ENCODE measurements around the gene GSTO1.
"Not testable (repeated sequence)": the region's sequence is repeated elsewhere in the genome, so short reads cannot be mapped to it uniquely, and the experiment has no call there.

Gene GSTO1

DNA sequence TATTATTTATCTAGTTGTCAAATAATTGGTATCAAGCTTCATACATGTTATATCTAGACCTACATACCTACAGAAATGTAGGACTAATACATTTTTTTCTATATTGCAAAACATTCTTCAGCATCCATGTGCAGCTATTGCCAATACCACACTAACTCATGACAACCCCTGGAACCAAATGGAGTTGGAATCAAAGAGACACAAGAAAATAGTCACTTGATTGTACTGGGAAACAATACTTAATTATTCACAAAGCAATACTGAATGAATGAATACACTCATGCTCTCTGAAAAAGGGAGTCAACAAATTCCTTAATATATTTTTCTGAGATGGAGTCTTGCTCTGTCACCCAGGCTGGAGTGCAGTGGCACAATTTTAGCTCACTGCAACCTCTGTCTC lies 12.1 kb upstream of the GSTO1 start:
- no peak for DNase-seq (ENCODE audit: insufficient read length, low spot score)
- FAIRE-seq: no peak
- TF ChIP-seq POLR2A (IDR thresholded peaks at IDR 0.05; ENCODE audit: low read depth, low read length): no peak

DNA sequence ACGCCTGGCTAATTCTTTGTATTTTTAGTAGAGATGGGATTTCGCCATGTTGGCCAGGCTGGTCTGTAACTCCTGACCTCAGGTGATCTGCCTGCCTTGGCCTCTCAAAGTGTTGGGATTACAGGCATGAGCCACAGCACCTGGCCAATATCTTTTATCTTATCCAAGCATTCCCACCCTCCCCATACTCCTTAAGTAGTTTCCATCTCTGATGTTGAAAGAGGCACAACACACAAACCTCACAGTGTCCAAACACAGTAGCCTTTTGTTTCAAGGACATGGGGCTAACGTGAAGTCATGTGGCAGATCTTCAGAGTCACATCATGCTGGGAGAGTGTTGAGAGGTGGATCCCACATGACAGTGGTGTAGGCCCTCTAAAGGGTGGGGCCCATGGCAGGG lies 11.7 kb upstream of the GSTO1 start:
- not testable (repeated sequence) for FAIRE-seq; DNase-seq (ENCODE audit: insufficient read length, low spot score)

DNA sequence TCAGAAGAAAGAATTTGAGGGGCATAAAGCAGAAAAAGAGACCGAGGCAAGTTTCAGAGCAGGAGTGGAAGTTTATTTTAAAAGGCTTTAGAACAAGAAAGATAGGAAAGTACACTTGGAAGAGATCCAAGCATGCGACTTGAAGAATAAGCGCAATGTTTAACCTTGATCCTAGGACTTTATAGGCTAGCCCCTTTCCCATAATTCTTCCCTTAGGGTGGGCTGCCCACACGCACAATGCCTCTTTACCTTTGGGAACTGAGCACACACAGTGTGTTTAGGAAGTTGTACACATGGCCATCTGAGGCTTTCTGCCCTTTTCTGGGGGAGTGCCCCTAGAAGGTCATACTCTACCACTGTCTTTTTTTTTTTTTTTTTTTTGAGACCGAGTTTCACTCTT lies 11.2 kb upstream of the GSTO1 start:
- FAIRE-seq: no peak
- no peak for DNase-seq (ENCODE audit: insufficient read length, low spot score)
- TF ChIP-seq POLR2A (IDR thresholded peaks at IDR 0.05; ENCODE audit: low read depth, low read length): no peak

DNA sequence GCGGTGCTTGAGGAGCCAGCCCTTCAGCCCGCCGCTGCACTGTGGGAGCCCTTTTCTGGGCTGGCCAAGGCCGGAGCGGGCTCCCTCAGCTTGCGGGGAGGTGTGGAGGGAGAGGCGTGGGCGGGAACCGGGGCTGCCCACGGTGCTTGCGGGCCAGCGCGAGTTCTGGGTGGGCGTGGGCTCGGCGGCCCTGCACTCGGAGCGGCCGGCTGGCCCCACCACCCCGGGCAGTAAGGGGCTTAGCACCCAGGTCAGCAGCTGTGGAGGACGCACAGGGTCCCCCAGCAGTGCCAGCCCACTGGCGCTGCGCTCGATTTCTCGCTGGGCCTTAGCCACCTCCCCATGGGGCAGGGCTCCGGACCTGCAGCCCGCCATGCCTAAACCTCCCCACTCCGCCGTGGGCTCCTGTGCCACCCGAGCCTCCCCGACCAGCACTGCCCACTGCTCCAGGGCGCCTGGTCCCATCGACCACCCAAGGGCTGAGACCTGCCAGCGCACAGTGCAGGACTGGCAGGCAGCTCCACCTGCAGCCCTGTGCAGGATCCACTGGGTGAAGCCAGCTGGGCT lies 9.5 kb upstream of the GSTO1 start:
- no peak for TF ChIP-seq POLR2A (IDR thresholded peaks at IDR 0.05; ENCODE audit: low read depth, low read length)
- no peak for DNase-seq (ENCODE audit: insufficient read length, low spot score)
- no peak for FAIRE-seq

DNA sequence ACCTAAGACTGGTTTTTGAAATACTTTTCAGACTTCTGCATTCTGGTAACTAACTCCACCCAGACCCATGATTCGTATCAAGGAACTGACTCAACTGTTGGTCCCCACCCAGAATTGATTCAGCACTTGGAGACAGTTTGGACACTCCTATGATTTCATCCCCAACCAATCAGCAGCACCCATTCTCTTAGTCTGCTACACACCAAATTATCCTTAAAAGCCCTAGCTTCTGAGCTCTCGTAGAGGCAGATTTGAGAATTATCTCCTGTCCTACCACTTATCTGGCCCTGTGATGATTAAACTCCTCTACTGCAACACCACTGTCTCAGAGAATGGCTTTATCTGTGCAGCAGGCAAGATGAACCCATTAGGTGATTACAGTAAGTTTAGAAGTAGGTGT lies 7.7 kb upstream of the GSTO1 start:
- TF ChIP-seq POLR2A (IDR thresholded peaks at IDR 0.05; ENCODE audit: low read depth, low read length): no peak
- FAIRE-seq: peak; percentile 15
- no peak for DNase-seq (ENCODE audit: insufficient read length, low spot score)

DNA sequence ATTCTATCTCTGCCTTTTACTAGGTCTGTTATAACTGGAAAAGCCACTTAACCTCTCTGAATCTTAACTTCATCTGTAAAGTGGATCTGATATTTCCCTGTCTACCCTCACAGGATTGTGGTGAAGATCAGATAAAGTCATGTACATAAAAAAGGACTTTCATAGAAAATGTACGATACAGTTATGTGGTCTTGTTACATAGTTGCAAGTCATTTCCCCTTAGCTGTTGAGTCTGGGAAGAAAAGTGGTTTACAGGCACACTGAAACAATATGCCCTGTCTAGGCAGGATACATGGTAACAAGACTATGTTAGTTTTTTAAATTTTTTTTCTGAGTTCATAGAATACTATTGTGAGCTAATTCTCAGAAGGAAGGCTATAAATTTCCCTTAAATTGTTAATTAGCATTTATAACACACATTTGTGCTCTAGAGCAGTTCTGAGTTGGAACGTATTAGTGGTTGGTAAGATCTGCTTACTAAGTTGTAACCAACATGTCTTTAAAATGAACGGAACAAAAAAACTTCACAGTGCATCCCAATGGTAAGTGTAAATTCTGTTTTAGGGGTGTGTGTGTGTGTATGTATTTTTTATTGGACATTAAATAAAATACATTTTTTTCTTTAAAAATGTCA lies 7.1 kb upstream of the GSTO1 start:
- FAIRE-seq: no peak
- TF ChIP-seq POLR2A (IDR thresholded peaks at IDR 0.05; ENCODE audit: low read depth, low read length): no peak

DNA sequence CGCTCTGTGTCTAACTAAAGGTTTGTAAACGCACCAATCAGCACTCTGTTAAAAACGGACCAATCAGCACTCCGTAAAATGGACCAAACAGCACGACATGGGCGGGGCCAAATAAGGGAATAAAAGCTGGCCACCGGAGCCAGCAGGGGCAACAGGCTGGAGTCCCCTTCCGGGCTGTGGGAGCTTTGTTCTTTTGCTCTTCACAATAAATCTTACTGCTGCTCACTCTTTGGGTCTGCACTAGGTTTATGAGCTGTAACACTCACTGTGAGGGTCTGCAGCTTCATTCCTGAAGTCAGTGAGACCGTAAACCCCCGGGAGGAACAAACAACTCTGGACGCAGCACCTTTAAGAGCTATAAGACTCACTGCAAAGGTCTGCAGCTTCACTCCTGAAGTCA lies 5.8 kb upstream of the GSTO1 start:
- FAIRE-seq; DNase-seq (ENCODE audit: insufficient read length, low spot score): not testable (repeated sequence)

More for the DNA sequence above, 7.1 kb upstream of the GSTO1 start:
- DNase-seq (ENCODE audit: insufficient read length, low spot score): no peak

DNA sequence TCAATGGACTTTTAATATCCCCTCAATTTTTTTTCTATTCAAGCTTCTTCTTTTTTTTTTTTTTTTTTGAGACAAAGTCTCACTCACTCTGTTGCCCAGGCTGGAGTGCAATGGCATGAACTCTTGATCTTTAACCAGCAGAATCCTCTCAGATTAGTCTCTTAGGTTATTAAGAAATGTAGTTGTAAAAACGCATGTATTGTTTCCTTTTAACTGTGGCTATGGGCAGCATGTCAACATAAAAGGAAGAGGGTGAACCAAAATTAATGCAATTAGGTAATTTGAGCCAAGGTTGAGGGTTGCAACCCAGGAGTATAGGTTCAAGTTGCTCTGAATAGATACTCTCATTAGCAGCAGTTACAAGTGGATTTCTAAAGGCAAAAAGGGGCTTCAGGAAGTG lies 4.3 kb upstream of the GSTO1 start:
- no peak for DNase-seq (ENCODE audit: insufficient read length, low spot score)
- no peak for TF ChIP-seq POLR2A (IDR thresholded peaks at IDR 0.05; ENCODE audit: low read depth, low read length)
- FAIRE-seq: no peak

DNA sequence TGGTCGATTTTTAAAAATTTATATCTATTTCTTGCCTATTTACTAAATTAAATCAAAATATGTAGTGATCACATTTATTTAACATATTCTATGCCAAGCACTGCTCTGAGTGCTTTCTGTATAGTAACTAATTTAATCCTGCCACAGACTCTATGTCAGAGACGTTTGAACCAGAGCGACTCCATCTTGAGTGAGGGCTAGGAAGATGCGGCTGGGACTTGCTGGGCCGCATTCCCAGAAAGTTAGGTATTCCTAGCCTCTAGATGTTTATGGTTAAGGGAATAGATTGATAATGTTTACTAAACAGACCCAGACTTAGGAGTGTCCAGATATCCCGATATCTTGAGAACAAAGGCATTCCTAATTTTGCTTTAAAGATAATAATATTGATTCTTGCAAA lies 3.2 kb upstream of the GSTO1 start:
- no peak for DNase-seq (ENCODE audit: insufficient read length, low spot score)
- FAIRE-seq: no peak
- no peak for TF ChIP-seq POLR2A (IDR thresholded peaks at IDR 0.05; ENCODE audit: low read depth, low read length)

DNA sequence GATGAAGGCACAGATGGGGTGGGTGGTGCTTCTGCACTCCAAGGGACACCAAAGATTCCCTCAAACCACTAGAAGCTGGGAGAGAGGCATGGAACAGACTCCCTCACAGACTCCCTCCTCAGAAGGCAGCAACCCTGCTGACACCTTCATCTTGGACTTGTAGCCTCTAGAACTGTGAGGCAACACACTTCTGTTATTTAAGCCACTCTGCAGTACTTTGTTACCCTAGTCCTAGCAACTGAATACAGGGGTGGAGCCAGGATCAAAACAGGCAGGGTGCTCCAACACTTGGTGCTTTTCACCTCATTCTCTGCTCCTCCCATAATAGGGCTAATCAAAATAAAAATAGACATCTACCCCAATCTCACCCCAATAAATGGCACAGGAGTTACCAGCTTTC lies 2.3 kb upstream of the GSTO1 start:
- DNase-seq (ENCODE audit: insufficient read length, low spot score) (no peak), FAIRE-seq (no peak)
- TF ChIP-seq POLR2A (IDR thresholded peaks at IDR 0.05; ENCODE audit: low read depth, low read length): no peak

DNA sequence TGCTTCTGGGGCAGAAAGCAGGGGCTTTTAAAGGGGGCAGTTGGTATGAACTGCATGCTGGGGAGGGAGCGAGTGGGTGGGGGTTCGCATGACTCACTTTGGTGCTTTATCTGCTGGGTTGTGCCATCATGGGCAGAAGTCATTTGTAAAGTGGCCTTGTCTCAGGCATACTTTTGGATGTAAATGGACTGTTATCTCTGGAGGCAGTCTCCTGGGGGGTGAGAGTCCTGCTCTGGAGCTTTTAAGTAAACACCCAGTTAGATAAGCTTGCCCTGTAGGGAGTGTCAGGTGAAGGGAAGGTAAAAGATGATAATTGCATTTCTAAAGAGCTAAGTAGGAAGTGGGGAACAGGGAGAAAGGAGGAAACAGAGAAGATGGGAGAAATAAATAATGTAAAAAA lies 1.6 kb upstream of the GSTO1 start:
- FAIRE-seq (no peak), DNase-seq (ENCODE audit: insufficient read length, low spot score) (no peak)
- no peak for TF ChIP-seq POLR2A (IDR thresholded peaks at IDR 0.05; ENCODE audit: low read depth, low read length)

DNA sequence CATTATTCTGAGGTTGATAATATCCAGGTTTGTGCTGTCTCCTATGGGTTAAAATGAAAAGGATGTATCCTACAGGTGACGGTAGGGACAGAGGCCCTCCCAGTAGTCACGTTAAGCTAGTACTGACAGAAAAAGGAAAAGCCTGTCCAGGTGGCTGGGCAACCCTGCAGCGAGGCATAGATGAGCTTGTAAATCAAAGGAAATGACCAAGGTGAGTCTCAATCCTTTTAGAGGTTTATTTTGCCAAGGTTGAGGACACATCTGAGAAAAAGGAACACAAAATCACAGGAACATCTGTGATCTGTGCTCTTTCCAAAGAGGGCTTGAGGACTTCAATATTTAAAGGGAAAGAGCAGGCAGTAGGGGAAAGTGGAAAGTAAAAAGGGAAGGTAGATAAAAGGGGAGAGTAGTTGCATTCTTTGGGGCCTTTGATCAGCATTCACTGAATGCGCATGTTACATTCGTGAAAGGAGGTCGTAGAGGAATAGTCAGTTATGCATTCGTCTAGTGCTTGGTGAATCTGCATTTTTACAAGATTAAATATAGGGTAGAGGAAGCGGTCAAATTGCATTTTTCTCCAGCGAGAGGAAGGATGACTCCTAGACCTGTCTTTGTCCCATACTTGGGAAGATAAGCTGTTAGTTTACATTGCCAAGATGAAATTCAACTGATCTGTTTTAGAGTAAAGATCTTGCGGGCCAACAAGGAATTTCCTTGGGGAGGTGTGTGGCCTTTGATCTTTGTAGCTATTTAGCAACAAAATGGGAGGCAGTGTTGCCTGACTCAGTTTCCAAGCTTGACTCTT lies 884 bp upstream of the GSTO1 start:
- TF ChIP-seq POLR2A (IDR thresholded peaks at IDR 0.05; ENCODE audit: low read depth, low read length): no peak
- no peak for DNase-seq (ENCODE audit: insufficient read length, low spot score)
- FAIRE-seq: no peak

DNA sequence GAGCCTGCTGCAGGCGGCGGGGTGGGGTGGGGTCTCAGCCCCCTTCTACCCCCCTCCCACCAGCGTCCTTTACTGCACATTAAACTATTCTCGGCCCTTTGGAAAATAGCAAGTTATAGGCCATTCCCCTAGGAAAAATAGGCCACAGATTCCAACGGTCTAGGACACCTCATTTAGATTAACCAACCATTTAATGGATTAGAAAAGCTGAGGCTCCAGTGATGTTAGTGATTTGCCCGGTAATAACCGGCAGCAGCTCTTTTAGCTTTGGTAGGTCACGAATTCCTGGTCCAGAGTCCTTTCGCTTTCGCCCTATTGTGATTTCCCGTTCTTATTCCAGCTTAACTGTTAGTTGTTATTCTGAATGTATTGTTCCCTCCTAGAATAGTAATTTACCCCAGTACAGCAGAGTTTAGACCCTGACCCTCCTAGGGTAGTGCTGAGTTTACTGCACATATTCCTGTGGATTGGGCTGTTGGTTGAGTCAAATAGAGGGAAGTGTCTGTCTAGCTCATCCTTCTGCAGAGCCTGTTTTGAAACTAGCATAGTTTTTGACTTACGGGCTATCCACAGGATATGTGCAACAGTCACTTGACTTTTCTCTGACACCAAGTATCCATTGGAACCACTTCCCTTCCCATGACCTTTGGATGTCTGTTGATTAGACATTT lies 754 bp downstream of the GSTO1 start:
- DNase-seq (ENCODE audit: insufficient read length, low spot score) (peak; percentile 38), FAIRE-seq (peak; percentile 57)
- no peak for TF ChIP-seq POLR2A (IDR thresholded peaks at IDR 0.05; ENCODE audit: low read depth, low read length)

DNA sequence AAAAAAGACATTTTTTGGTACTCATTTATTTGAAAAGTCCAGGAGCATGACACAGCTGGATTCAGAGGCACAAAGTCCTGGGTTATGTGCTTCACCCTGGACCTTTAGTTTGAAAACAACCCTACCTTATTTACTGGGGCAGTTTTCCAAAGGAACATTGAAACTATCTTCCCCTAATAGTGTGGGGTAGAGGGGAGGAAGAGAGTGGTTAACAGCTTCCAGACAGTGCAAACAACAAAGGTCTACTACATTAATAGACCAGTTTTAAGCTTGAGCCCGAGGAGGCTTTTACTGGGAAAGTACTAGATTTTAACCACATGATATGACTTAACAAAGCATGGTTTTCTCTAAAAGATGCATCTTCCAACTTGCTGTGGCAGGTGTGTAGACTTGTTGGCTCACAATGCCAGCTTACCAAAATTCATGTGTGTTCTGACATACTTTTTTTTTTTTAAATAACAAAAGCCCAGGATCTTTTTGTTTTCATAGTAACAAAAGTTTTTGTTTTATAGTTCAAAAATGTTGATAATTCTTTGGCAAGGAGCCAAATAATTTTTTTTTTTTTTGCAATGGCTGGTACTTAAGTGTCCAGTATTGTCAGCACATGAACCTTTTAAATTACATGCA lies 1.8 kb downstream of the GSTO1 start:
- FAIRE-seq (no peak), DNase-seq (ENCODE audit: insufficient read length, low spot score) (no peak)
- TF ChIP-seq POLR2A (IDR thresholded peaks at IDR 0.05; ENCODE audit: low read depth, low read length): no peak
